Lower leg skin (tissue), 3 donors: Measurements from ENCODE around the gene SEC16B.

Source experiments
- CTCF ChIP-seq, 3 donors: fragments of 450-650 bp; IDR thresholded peaks; one replicate each; pipeline ENCODE4 v1.5.1; 2016; ENCODE audit warnings: antibody characterized with exemption in 3 of 3, mild to moderate bottlenecking in 3 of 3, moderate library complexity in 2 of 3
- POLR2A ChIP-seq, 2 donors: fragments of 450-650 bp; IDR thresholded peaks; one replicate each; pipeline ENCODE4 v1.6.1; 2016 to 2017; ENCODE audit warnings: antibody characterized with exemption in 2 of 2, mild to moderate bottlenecking in 1 of 2, moderate library complexity in 1 of 2

GRCh38 chr1:177976596-177976995 lies 6.7 kb upstream of the SEC16B start:
- TF ChIP-seq CTCF (IDR thresholded peaks at IDR 0.05) = no peak
- TF ChIP-seq POLR2A (IDR thresholded peaks at IDR 0.05) = no peak
